HG03354 (cell line): ENCODE measurements around the gene FBF1.

Experiments used
- ATAC-seq: cut with Tn5 transposase; IDR thresholded peaks from one replicate; pipeline ENCODE4 v1.9.1; 2021; ENCODE audit warnings: mild to moderate bottlenecking; ENCODE audit not compliant: unreplicated experiment, poor library complexity, severe bottlenecking

Gene FBF1

GRCh38 chr17:75950855-75951554 lies 10.2 kb upstream of the FBF1 start:
- ATAC-seq = no peak

DNA sequence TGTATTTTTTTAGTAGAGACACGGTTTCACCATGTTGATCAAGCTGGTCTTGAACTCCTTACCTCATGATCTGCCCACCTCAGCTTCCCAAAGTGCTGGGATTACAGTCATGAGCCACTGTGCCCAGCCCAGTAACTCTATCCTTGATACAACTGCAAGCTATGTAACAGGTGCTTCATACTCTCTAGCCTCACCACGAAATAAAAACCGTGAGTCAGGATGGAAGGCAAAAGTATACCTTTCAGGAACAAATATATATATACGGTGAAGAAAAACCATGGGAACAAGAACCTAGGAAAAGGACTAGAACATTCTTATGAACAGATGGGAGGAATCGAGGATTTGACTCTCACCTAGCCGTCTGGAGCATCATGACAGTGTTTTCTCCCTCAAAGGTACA lies 9.6 kb upstream of the FBF1 start:
- ATAC-seq = no peak

- no peak for ATAC-seq
Measured at GRCh38 chr17:75945211-75945610, 4.4 kb upstream of the FBF1 start.

GRCh38 chr17:75943491-75943890 lies 2.6 kb upstream of the FBF1 start:
- ATAC-seq = no peak

GRCh38 chr17:75942473-75942872 lies 1.6 kb upstream of the FBF1 start:
- no peak for ATAC-seq

GRCh38 chr17:75941442-75941819 lies 589 bp upstream of the FBF1 start:
- ATAC-seq = no peak

DNA sequence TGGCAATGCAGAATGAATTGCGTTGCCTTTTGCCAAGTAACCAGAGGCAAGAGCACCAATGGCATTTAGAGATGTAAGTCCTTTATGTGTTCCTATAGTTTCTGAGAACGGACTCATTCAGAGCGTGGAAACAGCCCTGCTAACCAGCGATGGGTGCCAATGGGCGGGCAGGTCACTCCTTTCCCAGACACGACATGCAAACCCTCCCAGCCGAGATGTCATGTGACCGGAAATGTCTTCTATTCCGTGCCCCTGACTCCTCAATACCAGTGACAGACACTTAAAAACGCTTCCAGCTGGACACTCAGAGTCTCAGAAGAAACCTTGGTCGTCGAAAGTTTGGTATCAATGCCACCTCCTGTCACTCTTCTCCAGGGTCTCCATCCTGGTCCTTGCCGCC lies 3.2 kb downstream of the FBF1 start:
- ATAC-seq = no peak

GRCh38 chr17:75933808-75934207 lies 7.0 kb downstream of the FBF1 start:
- no peak for ATAC-seq

GRCh38 chr17:75932852-75933251 lies 8.0 kb downstream of the FBF1 start:
- ATAC-seq = no peak

DNA sequence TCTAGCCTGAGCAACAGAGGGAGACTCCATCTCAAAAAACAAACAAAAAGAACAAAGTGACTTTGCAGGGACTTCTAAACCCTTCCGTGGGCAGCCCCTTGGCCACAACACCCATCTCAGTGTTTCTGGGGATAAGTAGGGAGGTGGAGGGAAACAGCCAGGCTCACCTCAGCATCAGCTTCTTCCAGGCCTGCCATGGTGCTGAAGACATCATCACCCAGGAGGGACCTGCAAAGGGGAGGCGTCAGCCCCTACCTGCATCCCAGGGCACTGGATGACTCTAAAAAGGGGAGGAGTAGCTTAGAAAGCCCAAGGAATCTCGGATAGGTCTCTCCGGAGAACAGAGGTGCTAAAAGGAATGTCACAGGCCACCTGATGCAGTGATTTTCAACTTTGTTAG lies 9.8 kb downstream of the FBF1 start:
- no peak for ATAC-seq

- no peak for ATAC-seq
Measured at GRCh38 chr17:75927286-75927922, 13.4 kb downstream of the FBF1 start.

- ATAC-seq = no peak
Measured at GRCh38 chr17:75926456-75926855, 14.4 kb downstream of the FBF1 start.

DNA sequence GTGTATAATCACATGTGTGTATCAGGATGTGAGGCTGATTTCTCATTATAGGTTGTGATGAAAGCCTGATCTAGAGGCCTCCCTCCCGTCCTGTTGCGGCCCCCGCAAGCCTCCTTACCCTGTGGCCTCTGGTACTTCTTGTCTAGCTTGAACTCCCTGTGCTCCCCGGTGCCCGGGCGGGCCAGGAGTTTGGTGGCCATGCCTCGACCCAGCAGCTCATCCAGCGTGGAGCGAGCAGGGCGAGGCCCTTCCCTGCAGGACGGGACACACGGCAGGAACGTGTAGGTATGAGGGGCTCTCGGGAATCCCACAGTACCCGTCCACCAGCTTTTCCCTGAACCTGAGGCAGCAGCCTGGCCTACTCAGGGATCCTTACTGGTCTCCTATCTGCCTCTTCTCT lies 14.9 kb downstream of the FBF1 start:
- no peak for ATAC-seq

DNA sequence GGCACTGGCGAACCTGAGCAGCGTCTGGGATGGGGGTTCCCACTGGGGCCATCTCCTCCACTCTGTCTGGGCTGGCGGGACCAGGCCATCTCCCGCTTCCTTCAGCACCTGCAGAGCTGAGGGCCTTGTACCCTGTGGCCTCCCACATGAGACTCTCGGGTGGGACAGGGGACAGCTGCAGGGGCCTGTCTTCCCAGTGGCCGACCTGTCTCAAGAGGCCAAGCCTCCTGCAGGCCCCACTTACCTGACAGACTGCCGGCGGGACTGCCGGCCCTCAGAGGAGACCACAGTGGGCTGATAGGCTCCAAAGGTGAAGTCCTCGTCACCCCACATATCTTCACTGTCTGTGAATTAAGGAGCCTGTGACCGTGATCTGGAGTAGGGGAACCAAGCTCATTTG lies 15.7 kb downstream of the FBF1 start:
- no peak for ATAC-seq

DNA sequence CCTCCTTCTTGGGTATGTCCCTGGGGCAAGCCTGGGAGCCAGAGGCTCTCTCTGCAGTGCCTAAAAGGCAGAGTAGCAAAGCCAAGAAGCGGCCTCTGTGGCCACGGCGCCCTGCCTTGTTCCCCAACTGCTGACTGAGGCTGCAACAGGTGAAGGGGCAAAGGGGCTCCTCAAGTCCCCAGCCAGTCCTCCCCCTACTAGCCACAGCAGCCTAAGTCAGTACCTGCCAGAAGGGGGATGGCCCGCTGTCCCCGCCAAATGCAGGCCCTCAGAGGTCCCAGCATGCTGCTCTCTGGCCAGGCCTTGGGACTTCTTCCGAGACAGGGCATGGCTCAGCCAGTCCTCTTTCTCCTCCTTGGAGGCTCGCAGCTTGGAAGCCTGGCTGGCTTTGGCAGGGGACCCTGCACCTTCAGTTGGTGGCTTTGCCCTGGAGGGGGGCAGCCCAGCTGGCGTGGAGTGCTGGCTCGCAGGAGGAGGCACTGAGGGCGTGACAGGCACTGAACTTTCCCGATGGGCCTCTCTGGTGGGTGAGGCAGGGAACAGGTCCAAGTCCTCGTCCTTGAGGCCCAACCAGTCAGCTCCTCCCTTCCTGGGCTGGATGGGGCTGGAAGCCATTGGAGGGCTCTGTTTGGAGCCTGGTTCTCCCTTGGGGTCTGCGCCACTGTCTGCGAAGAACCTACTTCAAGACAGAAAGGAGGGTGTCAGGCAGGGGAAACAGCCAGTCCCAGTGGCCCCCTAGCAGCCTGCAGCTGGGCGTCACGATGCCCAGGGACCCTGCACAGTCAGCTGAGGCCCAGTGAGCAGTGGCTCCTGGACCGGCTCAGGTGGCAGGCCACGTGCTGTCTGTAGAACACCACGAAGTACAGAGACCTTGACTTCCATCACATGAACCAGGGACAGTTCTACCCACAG lies 17.6 kb downstream of the FBF1 start:
- no peak for ATAC-seq

DNA sequence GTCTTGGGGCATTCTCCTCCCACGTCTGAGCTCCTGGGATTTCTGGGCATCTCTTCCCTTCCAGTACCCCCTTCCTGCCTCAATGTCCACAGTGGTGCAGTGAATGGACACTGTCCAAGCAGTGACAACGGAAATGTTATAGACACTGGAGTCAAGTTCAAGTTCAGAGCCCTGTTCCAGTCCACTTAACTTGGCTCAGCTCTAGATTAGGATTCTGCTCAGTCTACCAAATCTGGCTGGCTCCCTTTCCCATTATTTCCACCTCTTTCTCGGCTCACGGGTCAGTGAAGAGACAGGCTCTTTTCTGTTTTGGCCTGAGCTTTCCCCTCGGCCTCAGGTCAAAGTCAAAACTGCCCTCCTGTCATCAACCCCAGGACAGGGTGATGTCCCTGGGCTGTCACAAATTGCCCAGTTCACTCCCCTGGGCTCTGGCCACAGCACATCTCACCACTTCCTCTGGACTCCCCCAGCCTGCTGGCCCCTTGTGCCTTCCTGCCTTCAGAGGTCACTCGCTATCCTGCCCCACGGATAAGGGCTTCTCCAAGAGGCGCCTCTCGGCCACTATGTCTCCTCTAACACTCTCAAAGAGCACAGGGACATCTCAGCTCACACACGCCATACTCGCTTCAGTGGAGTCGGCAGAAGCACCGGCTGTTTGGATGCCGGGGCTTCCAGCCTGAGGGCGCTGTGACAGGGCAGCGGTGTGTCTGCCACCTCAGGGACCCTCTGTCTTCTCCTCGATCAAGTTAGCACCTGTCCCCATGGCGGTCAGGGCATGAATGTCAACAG lies 18.5 kb downstream of the FBF1 start:
- no peak for ATAC-seq

DNA sequence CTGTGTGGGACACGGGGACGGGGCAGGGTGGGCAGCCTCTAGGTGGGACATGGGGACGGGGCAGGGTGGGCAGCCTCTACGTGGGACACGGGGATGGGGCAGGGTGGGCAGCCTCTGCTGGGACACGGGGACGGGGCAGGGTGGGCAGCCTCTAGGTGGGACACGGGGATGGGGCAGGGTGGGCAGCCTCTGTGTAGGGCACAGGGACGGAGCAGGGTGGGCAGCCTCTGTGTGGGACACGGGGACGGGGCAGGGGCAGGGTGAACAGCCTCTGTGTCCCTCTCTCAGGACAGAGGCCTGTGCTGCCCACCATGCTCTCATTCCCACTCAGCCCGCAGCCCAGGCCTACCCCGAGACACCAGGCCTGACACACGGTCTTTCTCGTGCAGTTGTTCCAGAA lies 19.2 kb downstream of the FBF1 start:
- ATAC-seq = no peak

DNA sequence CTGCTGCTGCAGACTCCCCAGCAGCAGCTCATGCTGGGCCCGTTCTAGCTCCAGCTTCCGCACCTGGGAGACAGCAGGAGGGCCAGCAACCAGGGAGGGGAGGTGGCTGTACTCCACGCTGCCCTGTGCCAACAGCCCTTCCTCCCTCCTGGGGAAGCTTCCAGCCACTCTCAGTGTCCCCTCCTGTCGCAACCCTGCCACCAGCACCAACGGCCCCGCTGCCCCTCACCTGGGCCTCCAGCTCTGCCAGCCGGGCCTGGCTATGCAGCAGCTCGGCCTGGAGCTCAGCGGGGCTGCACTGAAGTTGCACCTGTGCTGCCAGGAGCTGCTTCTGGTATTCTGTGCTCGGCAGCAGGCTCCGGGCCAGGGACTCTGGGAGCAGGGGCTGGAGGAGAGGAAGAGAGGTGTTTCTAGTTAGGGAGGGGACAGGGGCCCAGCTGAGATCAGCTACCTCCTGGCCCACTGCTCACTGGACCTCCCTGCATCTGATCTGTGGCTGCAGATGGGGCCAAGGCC lies 20.7 kb downstream of the FBF1 start:
- no peak for ATAC-seq

GRCh38 chr17:75919611-75920010 lies 21.2 kb downstream of the FBF1 start:
- no peak for ATAC-seq

GRCh38 chr17:75917917-75918445 lies 22.9 kb downstream of the FBF1 start:
- no peak for ATAC-seq
